AG04450 (cell line): ENCODE results near the gene CELF5. TPM values are rescaled to one million over a fixed set of nuclear protein-coding genes. Genes with fewer than 3 reads are reported as not detected.

Experiments
- CTCF ChIA-PET: fragments of 300-600, 350-600 bp; formaldehyde crosslinking; extraction: SDS; loops from one replicate; lab custom pipeline; 2022; ENCODE audit warnings: antibody characterized with exemption, inconsistent platforms; lab: Charles Lee
- POLR2A ChIA-PET: fragments of 350-600 bp; formaldehyde crosslinking; extraction: SDS; loops from one replicate; lab custom pipeline; 2021; ENCODE audit warnings: antibody characterized with exemption, inconsistent platforms; lab: Yijun Ruan, JAX
- DNase-seq: peaks from one replicate; pipeline ENCODE4 v3.0.0-alpha.2; 2011; ENCODE audit warnings: low read depth, low spot score
- H3K27ac ChIP-seq: one replicate; pipeline ENCODE4 v1.5.1; 2012; ENCODE audit warnings: low read depth, low read length, control low read depth
- H3K27me3 ChIP-seq: one replicate; pipeline ENCODE4 v1.6.0; 2012; ENCODE audit warnings: low read length; ENCODE audit not compliant: control insufficient read depth, insufficient read depth
- H3K4me3 ChIP-seq: 2 replicates; pipeline ENCODE4 v1.5.1; 2011; ENCODE audit warnings: mild to moderate bottlenecking, low read depth, low read length, control low read depth
- H3K9me3 ChIP-seq: 2 replicates; pipeline ENCODE4 v1.5.1; 2012; ENCODE audit warnings: low read length; ENCODE audit not compliant: control insufficient read depth, insufficient read depth
- polyA plus RNA-seq: library from polyadenylated mRNA; depleted of rRNA; stranded (reverse); fragments of >200 nt; gene quantifications from 2 replicates; pipeline ENCODE4 v1.2.3, GENCODE V29; 2011
- TF ChIP-seq, protein P1 (sequence below): IDR thresholded peaks from 2 replicates; pipeline ENCODE4 v1.5.1; 2011; ENCODE audit warnings: low read depth, low read length, control low read depth, inconsistent platforms

Gene CELF5
- polyA plus RNA-seq, 1 experiment: not detected

DNA sequence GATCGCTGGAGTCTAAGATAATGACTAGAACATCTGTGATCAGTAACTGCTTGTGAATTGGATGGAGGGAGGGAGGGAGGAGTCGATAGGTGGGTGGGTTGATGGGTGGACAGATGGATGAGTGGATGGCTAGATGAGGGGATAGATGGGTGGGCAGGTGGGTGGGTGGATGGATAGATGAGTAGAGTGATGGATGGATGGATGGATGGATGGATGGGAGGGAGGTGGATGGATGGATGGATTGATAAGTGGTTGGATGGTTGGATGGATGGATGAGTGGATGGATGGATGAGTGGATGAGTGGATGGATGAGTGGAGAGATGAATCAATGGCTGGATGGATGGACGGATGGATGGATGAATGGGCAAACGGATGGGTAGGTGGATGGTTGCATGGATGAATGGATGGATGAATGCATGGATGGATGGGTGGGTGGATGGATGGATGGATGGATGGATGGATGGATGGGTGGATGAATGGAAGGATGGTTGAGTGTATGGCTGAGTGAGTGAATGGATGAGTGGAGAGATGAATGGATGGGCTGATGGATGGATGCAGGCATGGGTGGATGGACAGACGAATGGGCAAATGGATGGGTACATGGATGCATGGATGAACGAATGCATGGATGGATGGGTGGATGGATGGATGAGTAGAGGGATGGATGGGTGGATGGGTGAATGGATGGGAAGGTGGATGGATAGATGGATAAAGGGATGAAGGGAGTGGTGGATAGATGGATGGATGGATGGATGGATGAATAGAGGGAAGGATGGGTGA, 97.9 kb downstream of the CELF5 start:
- H3K27ac ChIP-seq: no peak overlapping the region
- no peak overlapping the region for H3K4me3 ChIP-seq
- ChIA-PET CTCF (interaction anchor here (1.3 to 1.5 kb wide), 2 partner anchors 108 to 163 kb away, joined by 4 to 10 read pairs; no protein-coding TSS in a partner anchor), POLR2A (interaction anchor here (0.6 kb wide), 1 partner anchor 57 kb away, joined by 3 read pairs; no protein-coding TSS in a partner anchor)
- TF ChIP-seq, protein P1, sequence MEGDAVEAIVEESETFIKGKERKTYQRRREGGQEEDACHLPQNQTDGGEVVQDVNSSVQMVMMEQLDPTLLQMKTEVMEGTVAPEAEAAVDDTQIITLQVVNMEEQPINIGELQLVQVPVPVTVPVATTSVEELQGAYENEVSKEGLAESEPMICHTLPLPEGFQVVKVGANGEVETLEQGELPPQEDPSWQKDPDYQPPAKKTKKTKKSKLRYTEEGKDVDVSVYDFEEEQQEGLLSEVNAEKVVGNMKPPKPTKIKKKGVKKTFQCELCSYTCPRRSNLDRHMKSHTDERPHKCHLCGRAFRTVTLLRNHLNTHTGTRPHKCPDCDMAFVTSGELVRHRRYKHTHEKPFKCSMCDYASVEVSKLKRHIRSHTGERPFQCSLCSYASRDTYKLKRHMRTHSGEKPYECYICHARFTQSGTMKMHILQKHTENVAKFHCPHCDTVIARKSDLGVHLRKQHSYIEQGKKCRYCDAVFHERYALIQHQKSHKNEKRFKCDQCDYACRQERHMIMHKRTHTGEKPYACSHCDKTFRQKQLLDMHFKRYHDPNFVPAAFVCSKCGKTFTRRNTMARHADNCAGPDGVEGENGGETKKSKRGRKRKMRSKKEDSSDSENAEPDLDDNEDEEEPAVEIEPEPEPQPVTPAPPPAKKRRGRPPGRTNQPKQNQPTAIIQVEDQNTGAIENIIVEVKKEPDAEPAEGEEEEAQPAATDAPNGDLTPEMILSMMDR: no peak
- H3K27me3 ChIP-seq: peaks cover 13% of the 10 kb centered on the region
- H3K9me3 ChIP-seq: no peaks in the 10 kb centered on the region; the same call in 1 of the 2 replicates
- DNase-seq: no peak

DNA sequence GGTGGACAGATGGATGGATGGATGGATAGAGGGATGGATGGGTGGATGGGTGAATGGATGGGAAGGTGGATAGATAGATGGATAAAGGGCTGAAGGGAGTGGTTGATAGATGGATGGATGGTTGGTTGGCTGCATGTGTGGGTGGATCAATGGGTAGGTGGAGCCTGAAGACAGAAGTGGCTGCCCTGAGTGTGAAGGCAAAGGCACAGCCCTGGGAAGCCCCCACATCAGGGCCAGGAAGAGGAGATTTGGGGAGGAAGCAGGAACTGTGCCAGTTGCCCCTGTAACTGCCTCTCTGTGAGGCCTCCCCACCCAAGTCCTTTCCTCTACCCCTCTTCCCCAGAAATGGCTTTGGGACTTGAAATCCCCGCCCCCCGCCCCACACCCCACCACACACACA, 98.6 kb downstream of the CELF5 start:
- H3K27me3 ChIP-seq: peaks cover 13% of the 10 kb centered on the region
- ChIA-PET POLR2A (interaction anchor here (0.6 kb wide), 1 partner anchor 56 kb away, joined by 3 read pairs; no protein-coding TSS in a partner anchor), CTCF (interaction anchor here (1.0 to 1.5 kb wide), 6 partner anchors 18 to 162 kb away, joined by 3 to 10 read pairs (median 4); no protein-coding TSS in a partner anchor)
- no peak overlapping the region for H3K4me3 ChIP-seq
- no peak for DNase-seq
- H3K27ac ChIP-seq: no peak overlapping the region
- no peaks in the 10 kb centered on the region; the same call in 1 of the 2 replicates for H3K9me3 ChIP-seq
- TF ChIP-seq, protein P1: no peak

DNA sequence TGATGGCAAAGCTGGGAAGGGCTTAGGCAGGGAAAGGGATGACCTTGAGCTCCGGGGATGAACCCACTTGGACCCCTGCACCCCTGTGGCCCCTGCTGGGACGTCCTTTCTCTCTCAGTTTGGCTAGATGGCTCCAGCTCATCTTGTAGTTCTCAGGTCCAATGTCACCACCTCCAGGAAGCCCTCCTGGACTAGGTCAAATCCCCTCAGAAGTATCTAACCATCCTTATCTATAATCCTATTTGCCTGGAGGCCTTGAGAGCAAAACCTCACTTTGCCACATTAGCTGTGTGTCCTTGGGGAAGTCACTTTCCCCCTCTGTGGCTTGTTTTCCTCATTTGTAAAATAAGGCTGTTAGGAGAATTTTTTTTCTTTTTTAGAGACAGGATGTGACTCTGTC, 99.2 kb downstream of the CELF5 start:
- no peak overlapping the region for H3K4me3 ChIP-seq
- ChIA-PET POLR2A (no interaction called here), CTCF (interaction anchor here (0.9 to 1.5 kb wide), 8 partner anchors 12 to 161 kb away, joined by 3 to 10 read pairs (median 3); no protein-coding TSS in a partner anchor)

DNA sequence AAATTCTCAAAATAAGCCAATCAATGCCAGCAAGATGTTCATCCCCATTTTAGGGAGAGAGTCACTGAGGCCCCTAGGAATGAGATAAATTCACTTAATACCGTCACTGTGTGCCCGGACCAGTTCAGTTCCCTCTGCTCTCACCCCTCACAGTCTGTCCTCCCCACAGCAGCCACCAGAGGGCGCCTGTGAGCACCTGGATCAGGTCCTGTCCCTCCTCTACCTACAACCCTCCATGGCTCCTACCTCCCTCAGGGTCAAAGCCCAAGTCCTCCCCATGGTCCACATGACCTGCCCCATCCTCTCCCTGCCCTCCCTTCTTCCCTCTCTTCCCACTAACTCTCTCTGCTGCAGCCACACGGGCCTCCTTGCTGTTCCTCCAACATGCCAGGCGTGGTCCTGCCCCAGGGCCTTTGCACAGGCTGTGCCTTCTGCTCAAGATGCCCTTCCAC, 100.0 kb downstream of the CELF5 start:
- H3K9me3 ChIP-seq: no peaks in the 10 kb centered on the region; the same call in 1 of the 2 replicates
- ChIA-PET POLR2A (no interaction called here), CTCF (interaction anchor here (1.0 to 4.5 kb wide), 6 partner anchors 144 to 161 kb away, joined by 3 to 77 read pairs (median 6); no protein-coding TSS in a partner anchor)
- no peak overlapping the region for H3K4me3 ChIP-seq
- H3K27me3 ChIP-seq: peaks cover 13% of the 10 kb centered on the region
- TF ChIP-seq, protein P1: peak; percentile 72
- DNase-seq: no peak
- H3K27ac ChIP-seq: no peak overlapping the region

More for the DNA sequence above, 99.2 kb downstream of the CELF5 start:
- no peaks in the 10 kb centered on the region; the same call in 1 of the 2 replicates for H3K9me3 ChIP-seq
- H3K27ac ChIP-seq: no peak overlapping the region
- TF ChIP-seq, protein P1: no peak
- no peak for DNase-seq
- H3K27me3 ChIP-seq: peaks cover 13% of the 10 kb centered on the region

DNA sequence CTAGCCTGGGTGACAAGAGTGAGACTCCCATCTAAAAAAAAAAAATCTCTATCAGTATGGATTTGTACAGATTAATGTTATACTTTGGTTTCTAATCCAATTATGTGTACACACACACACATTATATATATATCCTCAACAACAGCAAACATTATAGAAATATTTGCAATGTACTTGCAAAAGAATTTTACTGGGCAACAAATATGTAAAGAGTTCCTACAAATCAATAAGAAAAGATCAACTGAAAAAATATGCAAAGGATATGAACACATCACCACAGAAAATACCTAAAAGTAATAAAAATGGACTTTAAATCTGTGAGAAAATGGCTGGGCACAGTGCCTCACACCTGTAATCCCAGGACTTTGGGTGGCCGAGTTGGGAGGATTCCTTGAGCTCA, 101.0 kb downstream of the CELF5 start:
- TF ChIP-seq, protein P1: no peak

More for the DNA sequence above, 101.0 kb downstream of the CELF5 start:
- Histone ChIP-seq H3K4me3 (no peak overlapping the region), H3K27me3 (peaks cover 14% of the 10 kb centered on the region), H3K27ac (no peak overlapping the region), H3K9me3 (no peaks in the 10 kb centered on the region)
- ChIA-PET POLR2A (no interaction called here), CTCF (interaction anchor here (1.2 to 4.9 kb wide), 5 partner anchors 21 to 191 kb away, joined by 5 to 77 read pairs (median 13); no protein-coding TSS in a partner anchor)
- no peak for DNase-seq
